ENCODE measurements around the gene DOCK11.
"Not testable (repeated sequence)": the region's sequence is repeated elsewhere in the genome, so short reads cannot be mapped to it uniquely, and the experiment has no call there.

DOCK11 gene

GRCh38 chrX:118715917-118716316 lies 220.3 kb downstream of the DOCK11 start:
- not testable (repeated sequence) for DNase-seq

GRCh38 chrX:118716833-118717232 lies 221.2 kb downstream of the DOCK11 start:
- not testable (repeated sequence) for DNase-seq

GRCh38 chrX:118717678-118718391 lies 222.2 kb downstream of the DOCK11 start:
- DNase-seq = no peak

- no peak for DNase-seq
Measured at GRCh38 chrX:118718737-118719136, 223.1 kb downstream of the DOCK11 start.

GRCh38 chrX:118720058-118720707 lies 224.6 kb downstream of the DOCK11 start:
- DNase-seq = no peak

- no peak for DNase-seq
Measured at GRCh38 chrX:118723376-118723775, 227.8 kb downstream of the DOCK11 start.

- no peak for DNase-seq
Measured at GRCh38 chrX:118724365-118724764, 228.8 kb downstream of the DOCK11 start.

GRCh38 chrX:118724775-118725174 lies 229.2 kb downstream of the DOCK11 start:
- DNase-seq = peak; percentile 41

GRCh38 chrX:118726396-118726795 lies 230.8 kb downstream of the DOCK11 start:
- DNase-seq = no peak

GRCh38 chrX:118726887-118727685 lies 231.5 kb downstream of the DOCK11 start, which contains the start of gene IL13RA1:
Gene IL13RA1 (plus strand): TSS chrX:118727606. CDS start chrX:118727639, 33 bp downstream.
- peak; percentile 81 for DNase-seq

GRCh38 chrX:118727686-118728339 lies 232.2 kb downstream of the DOCK11 start:
- DNase-seq = peak; percentile 9

- DNase-seq = no peak
Measured at GRCh38 chrX:118729042-118729652, 233.5 kb downstream of the DOCK11 start.

GRCh38 chrX:118730500-118731247 lies 235.1 kb downstream of the DOCK11 start:
- DNase-seq = peak; percentile 87

GRCh38 chrX:118732551-118732950 lies 236.9 kb downstream of the DOCK11 start:
- not testable (repeated sequence) for DNase-seq

- DNase-seq = no peak
Measured at GRCh38 chrX:118734909-118735308, 239.3 kb downstream of the DOCK11 start.

Measured in HCEC 1CT (cell line).